ENCODE results near the gene VAMP8.

VAMP8 gene

GRCh38 chr2:85577386-85578242, at the start of gene VAMP8:
Gene VAMP8, plus strand, starts transcription at chr2:85577586. Its CDS starts 61 bp downstream, at chr2:85577647.
- TF ChIP-seq GATA3 (IDR thresholded peaks at IDR 0.05; ENCODE audit: low read depth, low read length), result no peak
- no peak for TF ChIP-seq GATA2 (IDR thresholded peaks at IDR 0.05; ENCODE audit: low read depth, low read length)

GRCh38 chr2:85527787-85528186, 49.6 kb upstream of the VAMP8 start:
- no peak for TF ChIP-seq GATA3 (IDR thresholded peaks at IDR 0.05; ENCODE audit: low read depth, low read length)
- TF ChIP-seq GATA2 (IDR thresholded peaks at IDR 0.05; ENCODE audit: low read depth, low read length), result no peak

GRCh38 chr2:85528355-85528754, 49.0 kb upstream of the VAMP8 start:
- TF ChIP-seq GATA3 (IDR thresholded peaks at IDR 0.05; ENCODE audit: low read depth, low read length) (no peak), GATA2 (IDR thresholded peaks at IDR 0.05; ENCODE audit: low read depth, low read length) (no peak)

- TF ChIP-seq GATA2 (IDR thresholded peaks at IDR 0.05; ENCODE audit: low read depth, low read length) (no peak), GATA3 (IDR thresholded peaks at IDR 0.05; ENCODE audit: low read depth, low read length) (no peak)
These were observed 47.6 kb upstream of the VAMP8 start for GRCh38 chr2:85529809-85530208.

GRCh38 chr2:85531589-85531988, 45.8 kb upstream of the VAMP8 start:
- no peak for TF ChIP-seq GATA3 (IDR thresholded peaks at IDR 0.05; ENCODE audit: low read depth, low read length)
- TF ChIP-seq GATA2 (IDR thresholded peaks at IDR 0.05; ENCODE audit: low read depth, low read length), result no peak

- TF ChIP-seq GATA3 (IDR thresholded peaks at IDR 0.05; ENCODE audit: low read depth, low read length) (no peak), GATA2 (IDR thresholded peaks at IDR 0.05; ENCODE audit: low read depth, low read length) (no peak)
These were observed 43.3 kb upstream of the VAMP8 start for GRCh38 chr2:85534099-85534498.

- no peak for TF ChIP-seq GATA3 (IDR thresholded peaks at IDR 0.05; ENCODE audit: low read depth, low read length)
- no peak for TF ChIP-seq GATA2 (IDR thresholded peaks at IDR 0.05; ENCODE audit: low read depth, low read length)
These were observed 42.5 kb upstream of the VAMP8 start for GRCh38 chr2:85534881-85535280.

GRCh38 chr2:85536479-85536878, 40.9 kb upstream of the VAMP8 start:
- peak; percentile 44 for TF ChIP-seq GATA2 (IDR thresholded peaks at IDR 0.05; ENCODE audit: low read depth, low read length)
- TF ChIP-seq GATA3 (IDR thresholded peaks at IDR 0.05; ENCODE audit: low read depth, low read length), result peak; percentile 46; the same call in 1 of the 2 replicates

GRCh38 chr2:85537600-85538506, 39.5 kb upstream of the VAMP8 start:
- TF ChIP-seq GATA2 (IDR thresholded peaks at IDR 0.05; ENCODE audit: low read depth, low read length) (no peak), GATA3 (IDR thresholded peaks at IDR 0.05; ENCODE audit: low read depth, low read length) (no peak)

- TF ChIP-seq GATA3 (IDR thresholded peaks at IDR 0.05; ENCODE audit: low read depth, low read length) (no peak), GATA2 (IDR thresholded peaks at IDR 0.05; ENCODE audit: low read depth, low read length) (peak; percentile 29; the same call in 1 of the 2 replicates)
These were observed 38.7 kb upstream of the VAMP8 start, which contains the start of gene MAT2A for GRCh38 chr2:85538507-85539360. Gene MAT2A, plus strand, starts transcription at chr2:85539168. Its CDS starts 120 bp downstream, at chr2:85539288.

- no peak for TF ChIP-seq GATA2 (IDR thresholded peaks at IDR 0.05; ENCODE audit: low read depth, low read length)
- no peak for TF ChIP-seq GATA3 (IDR thresholded peaks at IDR 0.05; ENCODE audit: low read depth, low read length)
These were observed 37.8 kb upstream of the VAMP8 start for GRCh38 chr2:85539361-85540132.

GRCh38 chr2:85540133-85540648, 37.2 kb upstream of the VAMP8 start:
- no peak for TF ChIP-seq GATA2 (IDR thresholded peaks at IDR 0.05; ENCODE audit: low read depth, low read length)
- TF ChIP-seq GATA3 (IDR thresholded peaks at IDR 0.05; ENCODE audit: low read depth, low read length), result no peak
